ENCODE data around the gene SLC12A5.

GRCh38 chr20:45998337-45998736 lies 30.7 kb upstream of the SLC12A5 start:
- TF ChIP-seq POLR2A (IDR thresholded peaks at IDR 0.05) (no peak), CTCF (IDR thresholded peaks at IDR 0.05) (no peak)
